SK-N-SH (cell line): ENCODE data around the gene RHOG. TPM values are rescaled to one million over a fixed set of nuclear protein-coding genes. Genes with fewer than 3 reads are reported as not detected.

Experiments used
- CTCF ChIA-PET: fragments of 300-600, 350-600 bp; formaldehyde crosslinking; extraction: SDS; loops from one replicate; lab custom pipeline; 2021; lab: Yijun Ruan, JAX
- POLR2A ChIA-PET: fragments of 350-600 bp; sonication (Branson Sonifier 250); formaldehyde crosslinking; extraction: SDS; loops from one replicate; lab custom pipeline; 2020; ENCODE audit warnings: antibody characterized with exemption, inconsistent platforms; lab: Yijun Ruan, JAX
- DNase-seq: peaks from one replicate; pipeline ENCODE4 v3.0.0; 2012
- H2AFZ ChIP-seq: fragments of 200-600 bp; sonication (generic); 2 replicates; pipeline ENCODE4 v1.8.1; 2016; ENCODE audit warnings: antibody characterized with exemption, mild to moderate bottlenecking, low read depth
- H3F3A ChIP-seq: fragments of 200-600 bp; sonication (generic); replicated peaks from 2 replicates; pipeline ENCODE3; 2016; ENCODE audit warnings: antibody characterized with exemption, mild to moderate bottlenecking; ENCODE audit not compliant: insufficient read depth
- H3K27ac ChIP-seq, 2 experiments: fragments of 200-500 bp in 1 of 2; fragments of 200-600 bp in 1 of 2; sonication (Bioruptor generic) in 1 of 2; sonication (generic), shearing (Covaris generic) in 1 of 2; 2 replicates each; pipeline versions ENCODE4 v1.5.1 to v1.6.1; 2014 to 2016; ENCODE audit warnings: low read depth in 2 of 2, inconsistent platforms in 1 of 2, low read length in 1 of 2, mild to moderate bottlenecking in 1 of 2, mixed read lengths in 1 of 2
- H3K27me3 ChIP-seq: fragments of 200-600 bp; sonication (generic), shearing (Covaris generic); 2 replicates; pipeline ENCODE4 v1.6.1; 2016; ENCODE audit warnings: mixed run types; ENCODE audit not compliant: insufficient read depth
- H3K36me3 ChIP-seq, 2 experiments: fragments of 200-500 bp in 1 of 2; fragments of 200-600 bp in 1 of 2; sonication (Bioruptor generic) in 1 of 2; sonication (generic) in 1 of 2; replicated peaks in 1 of 2; 2 replicates each; pipeline versions ENCODE3 to v1.5.1; 2014 to 2016; ENCODE audit warnings: low read length in 1 of 2, mild to moderate bottlenecking in 1 of 2; ENCODE audit not compliant: insufficient read depth in 2 of 2, control insufficient read depth in 1 of 2
- H3K4me1 ChIP-seq, 2 experiments: fragments of 200-500 bp in 1 of 2; fragments of 200-600 bp in 1 of 2; sonication (Bioruptor generic) in 1 of 2; sonication (generic), shearing (Covaris generic) in 1 of 2; 2 replicates each; pipeline versions ENCODE4 v1.5.1 to v1.6.1; 2014 to 2016; ENCODE audit warnings: low read depth in 1 of 2, low read length in 1 of 2, mixed run types in 1 of 2; ENCODE audit not compliant: insufficient read depth in 2 of 2, control insufficient read depth in 1 of 2
- H3K4me2 ChIP-seq: fragments of 200-600 bp; sonication (generic), shearing (Covaris generic); 2 replicates; pipeline ENCODE4 v1.6.1; 2017; ENCODE audit warnings: mixed run types
- H3K4me3 ChIP-seq, 2 experiments: fragments of 200-500 bp in 1 of 2; fragments of 200-600 bp in 1 of 2; sonication (Bioruptor generic) in 1 of 2; sonication (generic), shearing (Covaris generic) in 1 of 2; 2 replicates each; pipeline versions ENCODE4 v1.5.1 to v1.8.1; 2014 to 2016; ENCODE audit warnings: low read depth in 2 of 2, inconsistent platforms in 1 of 2, low read length in 1 of 2, mild to moderate bottlenecking in 1 of 2, mixed read lengths in 1 of 2, moderate library complexity in 1 of 2
- H3K79me2 ChIP-seq: fragments of 200-600 bp; sonication (generic); 2 replicates; pipeline ENCODE4 v1.8.1; 2017; ENCODE audit warnings: mild to moderate bottlenecking; ENCODE audit not compliant: insufficient read depth
- H3K9ac ChIP-seq: fragments of 200-600 bp; sonication (generic); 2 replicates; pipeline ENCODE4 v1.6.1; 2017; ENCODE audit warnings: mixed run types
- H3K9me2 ChIP-seq: fragments of 200-600 bp; sonication (generic); 2 replicates; pipeline ENCODE4 v1.6.1; 2017; ENCODE audit warnings: mixed run types
- H3K9me3 ChIP-seq: fragments of 200-600 bp; sonication (generic); 2 replicates; pipeline ENCODE4 v1.6.1; 2017; ENCODE audit warnings: mixed run types, mild to moderate bottlenecking, moderate library complexity
- H4K20me1 ChIP-seq: fragments of 200-600 bp; sonication (generic); 2 replicates; pipeline ENCODE4 v1.6.1; 2017; ENCODE audit warnings: mild to moderate bottlenecking, mixed run types; ENCODE audit not compliant: insufficient read depth
- EP300 ChIP-seq, 2 experiments: IDR thresholded peaks; 2 replicates each; pipeline versions ENCODE4 v1.4.0 to v1.6.1; 2012; ENCODE audit warnings: borderline replicate concordance in 1 of 2, low read depth in 1 of 2, low read length in 1 of 2
- FOSL2 ChIP-seq: IDR thresholded peaks from 2 replicates; pipeline ENCODE4 v1.4.0; 2012; ENCODE audit warnings: low read depth, mild to moderate bottlenecking, moderate library complexity, borderline replicate concordance
- FOXM1 ChIP-seq: IDR thresholded peaks from 2 replicates; pipeline ENCODE4 v1.4.0; 2012; ENCODE audit warnings: low read depth, mild to moderate bottlenecking
- JUND ChIP-seq: IDR thresholded peaks from 2 replicates; pipeline ENCODE4 v1.4.0; 2012
- NFIC ChIP-seq: IDR thresholded peaks from 2 replicates; pipeline ENCODE4 v1.4.0; 2012; ENCODE audit warnings: borderline replicate concordance
- YY1 ChIP-seq: IDR thresholded peaks from 2 replicates; pipeline ENCODE4 v1.4.0; 2012; ENCODE audit warnings: low read depth, mild to moderate bottlenecking
- WGBS: methylation state at CpG from one replicate; pipeline ENCODE4 v1.1.6; 2017; ENCODE audit warnings: low lambda C conversion rate; 5-methylcytosine and 5-hydroxymethylcytosine counted together
- polyA plus RNA-seq, 3 experiments: library from polyadenylated mRNA; depleted of rRNA; stranded (reverse); fragments of >200 nt; gene quantifications; 2 replicates each; pipeline ENCODE4 v1.2.3, GENCODE V29; 2012
- TF ChIP-seq, protein P1 (sequence below): IDR thresholded peaks from 2 replicates; pipeline ENCODE4; 2012

The RHOG gene
- polyA plus RNA-seq, 1 of the 3 experiments (the other 2 are of a cell fraction) = 73.7 TPM

GRCh38 chr11:3823303-3823702 is 17.5 kb downstream of the RHOG start:
- DNase-seq = no peak
- Histone ChIP-seq H3K9me2 (no peaks in the 10 kb centered on the region), H3K4me2 (no peak overlapping the region)
- peak; percentile 55 for TF ChIP-seq JUND
- no peak for TF ChIP-seq FOXM1
- peak; percentile 49; the same call in 1 of the 2 replicates for TF ChIP-seq FOSL2
- peak; percentile 15; the same call in 1 of the 2 replicates for TF ChIP-seq NFIC
- TF ChIP-seq, all 33 proteins: peak for 3
- Histone ChIP-seq H3K36me3 (peaks cover 4 to 20% of the 10 kb centered on the region in 2 experiments), H2AFZ (no peak overlapping the region), H3K4me1 (no peaks in the 10 kb centered on the region), H3K4me3 (no peak overlapping the region), H3F3A (peaks cover 9% of the 10 kb centered on the region), H3K27me3 (no peaks in the 10 kb centered on the region), H4K20me1 (0 out of 2 replicates have a peak, but pooled peaks cover 5% of the 10 kb centered on the region), H3K9ac (no peak overlapping the region), H3K27ac (no peak overlapping the region), H3K9me3 (no peaks in the 10 kb centered on the region), H3K79me2 (no peaks in the 10 kb centered on the region)
- 93% methylated on average over 3 of the region's 3 CpGs for WGBS
- CTCF ChIA-PET = interaction anchor here (1.0 kb wide), 1 partner anchor 250 kb away, joined by 3 read pairs; no protein-coding TSS in a partner anchor
- POLR2A ChIA-PET = no interaction called here

DNA sequence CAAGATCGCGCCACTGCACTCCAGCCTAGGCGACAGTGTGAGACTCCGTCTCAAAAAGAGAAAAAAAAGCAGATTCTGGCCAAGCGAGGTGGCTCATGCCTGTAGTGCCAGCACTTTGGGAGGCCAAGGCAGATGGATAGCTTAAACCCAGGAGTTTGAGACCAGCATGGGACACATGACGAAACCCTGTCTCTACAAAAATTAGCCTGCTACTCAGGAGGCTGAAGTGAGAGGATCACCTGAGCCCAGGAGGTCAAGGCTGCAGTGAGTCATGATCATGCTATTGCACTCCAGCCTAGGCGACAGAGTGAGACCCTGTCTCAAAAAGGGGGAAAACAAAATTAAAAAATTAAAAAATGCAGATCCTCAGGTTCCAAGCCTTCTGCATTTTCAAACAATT is 18.4 kb downstream of the RHOG start:
- Histone ChIP-seq H3K36me3 (peaks cover 4 to 12% of the 10 kb centered on the region in 2 experiments), H3F3A (peaks cover 9% of the 10 kb centered on the region), H3K27me3 (no peaks in the 10 kb centered on the region), H3K79me2 (no peaks in the 10 kb centered on the region), H3K9ac (no peak overlapping the region), H3K9me2 (no peaks in the 10 kb centered on the region), H4K20me1 (no peaks in the 10 kb centered on the region), H3K4me3 (no peak overlapping the region), H2AFZ (no peak overlapping the region), H3K4me1 (no peaks in the 10 kb centered on the region), H3K4me2 (no peak overlapping the region), H3K27ac (no peak overlapping the region), H3K9me3 (no peaks in the 10 kb centered on the region)
- TF ChIP-seq, protein P1, sequence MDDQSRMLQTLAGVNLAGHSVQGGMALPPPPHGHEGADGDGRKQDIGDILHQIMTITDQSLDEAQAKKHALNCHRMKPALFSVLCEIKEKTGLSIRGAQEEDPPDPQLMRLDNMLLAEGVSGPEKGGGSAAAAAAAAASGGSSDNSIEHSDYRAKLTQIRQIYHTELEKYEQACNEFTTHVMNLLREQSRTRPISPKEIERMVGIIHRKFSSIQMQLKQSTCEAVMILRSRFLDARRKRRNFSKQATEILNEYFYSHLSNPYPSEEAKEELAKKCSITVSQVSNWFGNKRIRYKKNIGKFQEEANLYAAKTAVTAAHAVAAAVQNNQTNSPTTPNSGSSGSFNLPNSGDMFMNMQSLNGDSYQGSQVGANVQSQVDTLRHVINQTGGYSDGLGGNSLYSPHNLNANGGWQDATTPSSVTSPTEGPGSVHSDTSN = no peak
- TF ChIP-seq YY1 = no peak
- WGBS = 91% methylated on average over 7 of the region's 7 CpGs
- ChIA-PET CTCF (interaction anchor here (0.7 to 0.8 kb wide), 2 partner anchors 8 to 39 kb away, joined by 3 read pairs; no protein-coding TSS in a partner anchor), POLR2A (no interaction called here)
- DNase-seq = no peak

- H2AFZ ChIP-seq = no peak overlapping the region
- H3K27ac ChIP-seq = no peak overlapping the region
- no peaks in the 10 kb centered on the region for H4K20me1 ChIP-seq
- no peaks in the 10 kb centered on the region for H3K79me2 ChIP-seq
- 95% methylated on average over 2 of the region's 2 CpGs for WGBS
- TF ChIP-seq EP300 (IDR thresholded peaks at IDR 0.05; ENCODE audit: borderline replicate concordance in 1 of 2, low read depth in 1 of 2, low read length in 1 of 2) (no peak), JUND (no peak)
- H3K4me3 ChIP-seq = no peak overlapping the region
- peaks cover 3 to 4% of the 10 kb centered on the region in 2 experiments for H3K36me3 ChIP-seq
- H3F3A ChIP-seq = peaks cover 7% of the 10 kb centered on the region
- POLR2A ChIA-PET = no interaction called here
- no peaks in the 10 kb centered on the region for H3K4me1 ChIP-seq
- H3K9ac ChIP-seq = no peak overlapping the region
- DNase-seq = no peak
- no peaks in the 10 kb centered on the region for H3K9me2 ChIP-seq
- H3K27me3 ChIP-seq = no peaks in the 10 kb centered on the region
- no peaks in the 10 kb centered on the region for H3K9me3 ChIP-seq
- H3K4me2 ChIP-seq = no peak overlapping the region
- CTCF ChIA-PET = interaction anchor here (2.9 to 3.1 kb wide), 2 partner anchors 12 to 34 kb away, joined by 10 to 27 read pairs; partner anchors contain the start of genes PGAP2 and STIM1
Measured at GRCh38 chr11:3820971-3821370, 19.8 kb downstream of the RHOG start.
